Parietal lobe (tissue), 2 donors: ENCODE measurements around the gene DOHH. TPM values are rescaled to one million over a fixed set of nuclear protein-coding genes. Genes with fewer than 3 reads are reported as not detected.

Source experiments
- small RNA-seq: library from RNA; depleted of rRNA; stranded (forward); fragments of <200 nt; gene quantifications from one replicate; pipeline ENCODE3, GENCODE V24; 2014; ENCODE audit warnings: low replicate concordance
- total RNA-seq: library from RNA; depleted of rRNA; stranded (reverse); fragments of >200 nt; gene quantifications from one replicate; pipeline ENCODE4 v1.2.3, GENCODE V29; 2014

The DOHH gene, protein sequence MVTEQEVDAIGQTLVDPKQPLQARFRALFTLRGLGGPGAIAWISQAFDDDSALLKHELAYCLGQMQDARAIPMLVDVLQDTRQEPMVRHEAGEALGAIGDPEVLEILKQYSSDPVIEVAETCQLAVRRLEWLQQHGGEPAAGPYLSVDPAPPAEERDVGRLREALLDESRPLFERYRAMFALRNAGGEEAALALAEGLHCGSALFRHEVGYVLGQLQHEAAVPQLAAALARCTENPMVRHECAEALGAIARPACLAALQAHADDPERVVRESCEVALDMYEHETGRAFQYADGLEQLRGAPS
- 9.1 TPM for total RNA-seq

DNA sequence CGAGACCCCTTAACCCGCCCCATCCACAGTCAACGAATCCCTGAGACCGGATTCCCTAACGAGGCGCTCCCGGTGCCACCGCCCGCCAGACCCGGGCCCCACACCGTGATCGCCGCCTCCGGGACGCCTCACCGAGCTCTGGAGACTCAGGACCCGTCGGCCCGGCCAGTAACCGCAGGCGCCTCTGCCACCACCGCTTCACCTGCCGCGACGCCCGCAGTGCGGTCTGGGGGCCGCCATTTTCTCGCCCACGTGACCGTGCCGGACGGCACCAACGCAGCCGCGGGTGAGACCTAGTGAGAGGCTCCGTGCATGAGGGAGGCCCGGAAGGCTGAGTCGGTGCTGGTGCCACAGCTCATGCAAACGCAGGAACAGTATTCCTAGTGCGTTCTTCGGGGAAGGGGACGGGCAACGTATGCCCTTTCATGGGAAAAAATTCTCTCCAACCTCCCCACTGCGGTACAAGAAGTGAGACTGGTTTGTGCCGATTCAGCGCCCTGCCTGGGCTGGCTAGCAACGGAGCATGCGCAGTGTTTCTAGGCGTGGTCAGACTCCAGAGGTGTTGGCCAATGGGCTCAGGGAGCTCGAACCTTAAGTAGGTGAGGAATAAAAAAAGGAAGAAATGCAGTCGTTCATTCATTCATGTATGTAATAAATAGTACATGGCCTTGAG lies at the start of gene DOHH:
DOHH (minus strand) TSS at position 246 of the 673 bp plus-strand sequence. CDS start 3,860 bp downstream, outside the sequence.

DNA sequence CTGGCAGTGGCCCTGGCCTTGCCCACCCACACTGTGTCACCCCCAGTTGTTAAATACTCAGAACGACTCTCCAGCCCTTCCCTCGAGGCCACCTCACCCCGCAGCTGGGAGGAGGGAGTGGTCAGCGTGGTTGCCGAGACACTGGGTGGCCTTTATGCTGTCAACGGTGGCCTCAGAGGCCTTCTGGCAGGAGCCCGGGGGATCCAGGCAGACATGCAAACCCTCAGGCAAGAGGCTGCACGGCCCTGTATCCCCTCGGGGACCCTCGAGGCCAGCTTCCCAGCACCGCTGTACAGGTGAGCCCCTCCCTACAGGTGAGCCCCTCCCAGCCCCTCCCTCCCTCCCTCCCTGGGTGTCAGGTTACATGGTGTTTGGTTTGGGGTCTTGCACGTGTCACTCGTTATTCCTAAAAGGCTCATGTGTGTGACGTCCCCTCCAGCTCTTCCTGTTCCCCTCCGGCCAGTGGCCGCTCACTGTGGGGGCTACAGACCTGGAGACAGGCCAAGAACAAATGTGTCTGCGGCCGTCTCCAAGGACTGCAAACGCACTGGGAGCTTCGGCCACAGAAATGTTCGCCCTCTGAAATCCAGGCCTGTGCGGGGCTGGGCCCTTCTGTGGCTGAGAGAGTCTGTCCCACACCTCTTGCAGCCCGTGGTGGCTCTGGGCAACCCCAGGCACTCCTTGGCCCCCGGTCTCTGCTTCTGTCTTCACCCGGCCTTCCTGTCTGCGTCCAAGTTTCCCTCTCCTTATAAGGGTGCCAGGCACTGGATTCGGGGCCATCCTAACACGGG lies 38.7 kb upstream of the DOHH start, which contains the start of gene TEKTIP1:
TEKTIP1 (plus strand) TSS at position 210 of the 791 bp plus-strand sequence; CDS start at position 214, 4 bp downstream.

DNA sequence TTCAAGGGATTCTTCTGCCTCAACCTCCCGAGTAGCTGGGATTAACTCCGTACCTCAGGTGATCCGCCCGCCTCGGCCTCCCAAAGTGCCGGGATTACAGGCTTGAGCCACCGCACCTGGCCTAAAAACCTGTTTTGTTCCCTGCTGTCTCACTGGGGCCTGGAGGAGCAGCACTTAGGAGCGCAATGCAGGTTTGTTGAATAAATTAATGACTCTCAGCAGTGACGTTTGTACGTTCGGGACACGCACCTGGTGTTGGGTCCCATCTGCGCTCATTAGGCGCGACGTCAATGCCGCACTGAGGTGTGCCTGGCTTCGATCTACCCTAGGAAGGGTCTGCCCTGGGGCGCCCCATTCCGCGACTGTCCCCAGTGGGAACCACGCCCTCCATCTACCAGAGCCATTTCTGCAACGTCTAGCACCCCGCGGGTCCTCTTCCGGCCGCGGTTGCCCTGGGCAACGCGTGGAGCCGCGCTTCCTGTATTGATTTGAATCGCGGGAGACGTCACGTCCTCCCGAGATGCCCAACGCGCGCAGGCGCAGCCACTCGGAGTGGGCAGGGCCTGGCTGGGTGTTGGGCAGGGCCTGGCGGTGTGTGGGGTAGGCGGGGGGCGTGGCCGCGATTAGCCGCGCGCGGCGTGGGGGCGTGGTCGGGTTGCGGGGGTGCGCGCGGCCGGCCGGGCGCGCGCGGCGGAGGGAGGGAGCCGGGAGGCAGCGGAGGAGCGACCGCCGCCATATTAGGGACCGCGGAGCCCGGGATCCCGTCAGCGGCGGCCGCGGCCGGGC lies 5.3 kb upstream of the DOHH start, which contains the start of gene FZR1:
FZR1 (plus strand) TSS at position 714 of the 786 bp plus-strand sequence. CDS start 16,679 bp downstream, outside the sequence.

DNA sequence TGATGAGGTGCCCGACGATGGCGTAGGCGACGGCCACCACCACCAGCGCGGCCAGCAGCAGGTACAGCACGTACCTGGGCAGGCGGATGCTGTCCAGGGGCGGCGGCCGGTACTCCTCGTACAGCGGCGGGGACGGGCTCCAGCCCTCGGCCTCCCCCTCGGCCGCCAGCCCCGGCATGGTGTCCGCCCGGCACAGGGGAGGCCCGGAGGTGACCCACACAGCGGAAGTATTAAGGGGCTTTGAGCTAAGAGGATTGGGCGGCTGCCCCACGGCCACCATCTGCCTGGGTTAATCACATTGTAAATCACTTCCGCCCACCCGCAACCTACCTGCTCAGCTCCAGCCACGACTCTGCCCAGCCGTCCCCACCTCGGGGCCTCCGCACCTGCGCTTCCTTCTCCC lies 17.2 kb downstream of the DOHH start, which contains the start of gene SMIM44:
SMIM44 (minus strand) TSS at position 216 of the 403 bp plus-strand sequence; CDS start at position 178, 38 bp downstream.

DNA sequence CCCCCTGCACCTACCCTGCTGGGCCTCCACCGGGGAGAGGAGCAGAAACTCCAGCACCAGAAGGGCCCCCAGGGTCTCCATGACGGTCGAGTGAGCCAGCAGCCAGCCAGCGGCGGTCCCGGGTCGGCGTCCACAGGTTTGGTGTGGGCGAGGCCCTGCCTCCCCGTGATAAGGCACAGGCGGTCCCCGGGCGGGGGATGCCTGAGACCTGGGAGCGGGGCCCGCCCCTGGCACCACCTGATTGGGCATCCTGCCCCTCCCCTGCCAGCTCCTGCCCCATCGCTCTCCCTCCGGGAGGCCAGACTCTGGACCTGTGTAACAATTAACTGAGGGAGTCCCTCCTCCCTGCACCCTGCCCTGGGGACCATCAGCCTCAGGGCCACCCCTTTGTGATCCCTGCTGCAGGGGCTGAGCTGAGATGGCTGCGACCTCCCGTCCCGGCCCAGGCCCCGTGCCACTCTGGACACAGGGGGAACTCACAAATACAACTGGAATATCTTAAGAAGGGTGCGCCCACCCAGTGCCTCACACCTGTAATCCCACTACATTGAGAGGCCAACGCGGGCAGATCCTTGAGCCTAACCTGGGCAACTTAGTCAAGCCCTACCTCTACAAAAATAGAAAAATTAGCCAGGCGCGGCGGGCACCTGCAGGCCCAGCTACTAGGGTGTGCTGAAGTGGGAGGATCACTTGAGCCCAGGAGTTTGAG lies 19.9 kb downstream of the DOHH start, which contains the start of gene SMIM24:
SMIM24 (minus strand) TSS at position 143 of the 709 bp plus-strand sequence; CDS start at position 81, 62 bp downstream.

Small RNAs within 50 kb of the gene (small RNA-seq; reads per million reads assigned to genes)
- not detected for gene RF00212

Other genes starting within 250 kb of the DOHH start
- gene NFIC, start 134.1 kb downstream of the DOHH start, total RNA-seq = 10.0 TPM
- gene SMIM24, start 20.1 kb downstream of the DOHH start, total RNA-seq = not detected
- not detected for gene SMIM44, start 17.2 kb downstream of the DOHH start, total RNA-seq
- gene FZR1, start 5.6 kb upstream of the DOHH start, total RNA-seq = 62.0 TPM
- not detected for gene TEKTIP1, start 38.5 kb upstream of the DOHH start, total RNA-seq
- 42.9 TPM for gene MFSD12, start 56.9 kb upstream of the DOHH start, total RNA-seq
- gene HMG20B, start 72.3 kb upstream of the DOHH start, total RNA-seq = 11.0 TPM
- under 0.01 TPM for gene GIPC3, start 84.8 kb upstream of the DOHH start, total RNA-seq
- gene TBXA2R, start 106.2 kb upstream of the DOHH start, total RNA-seq = 0.63 TPM
- gene CACTIN, start 126.1 kb upstream of the DOHH start, total RNA-seq = 26.6 TPM
- 32.9 TPM for gene PIP5K1C, start 199.8 kb upstream of the DOHH start, total RNA-seq
- not detected for gene TJP3, start 207.7 kb upstream of the DOHH start, total RNA-seq